ENCODE results near the gene PRKCA.

Gene PRKCA

GRCh38 chr17:66379996-66380395, 77.6 kb downstream of the PRKCA start:
- no peak for TF ChIP-seq CTCF (IDR thresholded peaks at IDR 0.05)
- H3K27ac ChIP-seq: no peak overlapping the region
- no peak overlapping the region for H3K4me3 ChIP-seq
- no peak for DNase-seq (ENCODE audit: low spot score)

- H3K27ac ChIP-seq: no peak overlapping the region
- TF ChIP-seq CTCF (IDR thresholded peaks at IDR 0.05): no peak
- no peak for DNase-seq (ENCODE audit: low spot score)
- H3K4me3 ChIP-seq: no peak overlapping the region
Observed at GRCh38 chr17:66381701-66382362, 79.4 kb downstream of the PRKCA start.

GRCh38 chr17:66383333-66383732, 80.9 kb downstream of the PRKCA start:
- Histone ChIP-seq H3K4me3 (no peak overlapping the region), H3K27ac (no peak overlapping the region)
- TF ChIP-seq CTCF (IDR thresholded peaks at IDR 0.05): no peak
- DNase-seq (ENCODE audit: low spot score): no peak

- TF ChIP-seq CTCF (IDR thresholded peaks at IDR 0.05): no peak
- no peak overlapping the region for H3K4me3 ChIP-seq
- H3K27ac ChIP-seq: no peak overlapping the region
- DNase-seq (ENCODE audit: low spot score): no peak
Observed at GRCh38 chr17:66386498-66387351, 84.3 kb downstream of the PRKCA start.

- TF ChIP-seq CTCF (IDR thresholded peaks at IDR 0.05): no peak
- Histone ChIP-seq H3K27ac (no peak overlapping the region), H3K4me3 (no peak overlapping the region)
- DNase-seq (ENCODE audit: low spot score): no peak
Observed at GRCh38 chr17:66387392-66387981, 85.1 kb downstream of the PRKCA start.

- no peak overlapping the region for H3K4me3 ChIP-seq
- H3K27ac ChIP-seq: no peak overlapping the region
- DNase-seq (ENCODE audit: low spot score): no peak
- TF ChIP-seq CTCF (IDR thresholded peaks at IDR 0.05): no peak
Observed at GRCh38 chr17:66392783-66393437, 90.5 kb downstream of the PRKCA start.
